DOHH2 (cell line): ENCODE data around the gene PPP4R1.

Experiments
- CTCF ChIP-seq: fragments of 200-600 bp; sonication (generic); IDR thresholded peaks from one replicate; pipeline ENCODE4 v1.5.1; 2014; ENCODE audit warnings: antibody characterized with exemption, mild to moderate bottlenecking, low read depth, low read length; ENCODE audit not compliant: poor library complexity, severe bottlenecking
- EZH2phosphoT487 ChIP-seq: fragments of 200-600 bp; sonication (generic); IDR thresholded peaks from 2 replicates; pipeline ENCODE4 v1.6.1; 2017; ENCODE audit warnings: borderline replicate concordance, mild to moderate bottlenecking, antibody characterized with exemption, low read length, moderate library complexity, mixed read lengths

- TF ChIP-seq EZH2phosphoT487 (no peak), CTCF (no peak)
Observed at GRCh38 chr18:9619545-9619944, 5.2 kb upstream of the PPP4R1 start.
